ENCODE results near the gene IL17F. TPM values are rescaled to one million over a fixed set of nuclear protein-coding genes. Genes with fewer than 3 reads are reported as not detected.

Gene IL17F
- total RNA-seq, 1 donor from 2014 or later: not detected

DNA sequence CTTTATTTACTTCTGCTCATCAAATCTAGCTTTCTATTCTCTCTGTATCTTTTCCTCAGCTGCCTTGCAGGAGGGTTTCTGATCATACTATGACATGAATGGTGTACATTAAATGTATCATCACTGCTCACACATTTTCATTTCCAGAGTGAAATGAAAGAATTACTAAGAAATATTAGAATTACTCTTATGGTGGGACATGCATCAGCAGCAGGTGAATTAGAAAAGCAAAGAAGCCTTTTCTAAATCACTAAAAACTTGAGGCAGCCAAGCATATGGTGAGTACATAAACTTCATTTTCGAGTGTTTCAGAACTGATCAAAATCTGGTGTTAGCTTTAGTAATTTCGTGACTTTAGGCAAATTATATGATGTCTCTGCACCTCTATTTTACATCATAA, 34.5 kb downstream of the IL17F start:
- H3K4me3 ChIP-seq (ENCODE audit: insufficient read depth, low read depth, low read length): no peak overlapping the region
- Mint-ChIP-seq H3K36me3 (ENCODE audit: low read depth, unreplicated experiment) (no peaks in the 10 kb centered on the region), H3K27ac (ENCODE audit: unreplicated experiment) (no peak overlapping the region), H3K27me3 (ENCODE audit: low read depth, unreplicated experiment) (peaks cover 13% of the 10 kb centered on the region), H3K9me3 (ENCODE audit: unreplicated experiment) (peaks cover 6% of the 10 kb centered on the region), H3K4me3 (ENCODE audit: unreplicated experiment) (no peak overlapping the region), H3K4me1 (ENCODE audit: low read depth, unreplicated experiment) (no peaks in the 10 kb centered on the region)
- H3K36me3 ChIP-seq (ENCODE audit: insufficient read depth, low read length): no peaks in the 10 kb centered on the region
- H3K27me3 ChIP-seq (ENCODE audit: insufficient read depth, low read length): peaks cover 2% of the 10 kb centered on the region
- no peak for DNase-seq (ENCODE audit: low read depth)
- H3K4me1 ChIP-seq (ENCODE audit: insufficient read depth, low read length): no peaks in the 10 kb centered on the region
- no peak overlapping the region for H3K4me2 ChIP-seq (ENCODE audit: low read length)
- FAIRE-seq: no peak
- H3K9ac ChIP-seq (ENCODE audit: low read length): no peak overlapping the region
- H3K79me2 ChIP-seq (ENCODE audit: insufficient read depth, low read length): no peaks in the 10 kb centered on the region
- TF ChIP-seq, protein P1, sequence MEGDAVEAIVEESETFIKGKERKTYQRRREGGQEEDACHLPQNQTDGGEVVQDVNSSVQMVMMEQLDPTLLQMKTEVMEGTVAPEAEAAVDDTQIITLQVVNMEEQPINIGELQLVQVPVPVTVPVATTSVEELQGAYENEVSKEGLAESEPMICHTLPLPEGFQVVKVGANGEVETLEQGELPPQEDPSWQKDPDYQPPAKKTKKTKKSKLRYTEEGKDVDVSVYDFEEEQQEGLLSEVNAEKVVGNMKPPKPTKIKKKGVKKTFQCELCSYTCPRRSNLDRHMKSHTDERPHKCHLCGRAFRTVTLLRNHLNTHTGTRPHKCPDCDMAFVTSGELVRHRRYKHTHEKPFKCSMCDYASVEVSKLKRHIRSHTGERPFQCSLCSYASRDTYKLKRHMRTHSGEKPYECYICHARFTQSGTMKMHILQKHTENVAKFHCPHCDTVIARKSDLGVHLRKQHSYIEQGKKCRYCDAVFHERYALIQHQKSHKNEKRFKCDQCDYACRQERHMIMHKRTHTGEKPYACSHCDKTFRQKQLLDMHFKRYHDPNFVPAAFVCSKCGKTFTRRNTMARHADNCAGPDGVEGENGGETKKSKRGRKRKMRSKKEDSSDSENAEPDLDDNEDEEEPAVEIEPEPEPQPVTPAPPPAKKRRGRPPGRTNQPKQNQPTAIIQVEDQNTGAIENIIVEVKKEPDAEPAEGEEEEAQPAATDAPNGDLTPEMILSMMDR (IDR thresholded peaks at IDR 0.05; ENCODE audit: insufficient read depth, low read depth, low read length): no peak
- TF ChIP-seq EZH2 (IDR thresholded peaks at IDR 0.05; ENCODE audit: insufficient read depth, low read length): no peak
- no peak overlapping the region for H2AFZ ChIP-seq (ENCODE audit: low read depth, low read length)
- H4K20me1 ChIP-seq (ENCODE audit: insufficient read depth, low read length): no peaks in the 10 kb centered on the region
- no peaks in the 10 kb centered on the region for H3K9me3 ChIP-seq (ENCODE audit: insufficient read depth, low read depth, low read length)
- H3K27ac ChIP-seq (ENCODE audit: low read depth, low read length): no peak overlapping the region

DNA sequence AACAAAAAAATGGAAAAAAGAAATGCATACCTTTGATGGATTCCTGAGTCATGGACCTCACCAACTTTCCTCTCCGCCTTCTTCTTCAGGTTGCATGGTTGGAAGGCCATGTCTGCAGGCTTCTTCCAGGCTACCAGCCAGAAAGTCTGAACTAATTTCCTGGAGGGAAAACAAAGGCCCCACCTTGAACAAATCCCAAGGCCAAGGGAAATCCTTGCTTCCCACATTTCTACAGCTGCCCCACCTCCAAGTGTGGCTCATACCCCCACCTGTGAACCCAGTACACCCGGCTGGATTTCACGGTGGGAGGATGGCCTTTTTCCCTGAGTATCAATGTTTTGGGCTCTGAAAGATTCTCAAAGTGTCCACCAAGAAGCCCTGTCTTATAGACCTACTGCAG, 35.7 kb downstream of the IL17F start:
- DNase-seq (ENCODE audit: low read depth) (no peak), FAIRE-seq (no peak)
- Mint-ChIP-seq H3K36me3 (ENCODE audit: low read depth, unreplicated experiment) (no peaks in the 10 kb centered on the region), H3K4me3 (ENCODE audit: unreplicated experiment) (no peak overlapping the region), H3K9me3 (ENCODE audit: unreplicated experiment) (peaks cover 6% of the 10 kb centered on the region), H3K27me3 (ENCODE audit: low read depth, unreplicated experiment) (peaks cover 13% of the 10 kb centered on the region), H3K27ac (ENCODE audit: unreplicated experiment) (no peak overlapping the region), H3K4me1 (ENCODE audit: low read depth, unreplicated experiment) (no peaks in the 10 kb centered on the region)
- Histone ChIP-seq H3K79me2 (ENCODE audit: insufficient read depth, low read length) (no peaks in the 10 kb centered on the region), H3K9ac (ENCODE audit: low read length) (no peak overlapping the region), H3K9me3 (ENCODE audit: insufficient read depth, low read depth, low read length) (no peaks in the 10 kb centered on the region), H2AFZ (ENCODE audit: low read depth, low read length) (no peak overlapping the region), H3K36me3 (ENCODE audit: insufficient read depth, low read length) (no peaks in the 10 kb centered on the region), H3K27ac (ENCODE audit: low read depth, low read length) (no peak overlapping the region), H3K4me2 (ENCODE audit: low read length) (no peak overlapping the region), H3K4me1 (ENCODE audit: insufficient read depth, low read length) (no peaks in the 10 kb centered on the region), H3K27me3 (ENCODE audit: insufficient read depth, low read length) (no peaks in the 10 kb centered on the region), H4K20me1 (ENCODE audit: insufficient read depth, low read length) (no peaks in the 10 kb centered on the region), H3K4me3 (ENCODE audit: insufficient read depth, low read depth, low read length) (no peak overlapping the region)
- TF ChIP-seq, protein P1 (IDR thresholded peaks at IDR 0.05; ENCODE audit: insufficient read depth, low read depth, low read length): no peak
- TF ChIP-seq EZH2 (IDR thresholded peaks at IDR 0.05; ENCODE audit: insufficient read depth, low read length): no peak

DNA sequence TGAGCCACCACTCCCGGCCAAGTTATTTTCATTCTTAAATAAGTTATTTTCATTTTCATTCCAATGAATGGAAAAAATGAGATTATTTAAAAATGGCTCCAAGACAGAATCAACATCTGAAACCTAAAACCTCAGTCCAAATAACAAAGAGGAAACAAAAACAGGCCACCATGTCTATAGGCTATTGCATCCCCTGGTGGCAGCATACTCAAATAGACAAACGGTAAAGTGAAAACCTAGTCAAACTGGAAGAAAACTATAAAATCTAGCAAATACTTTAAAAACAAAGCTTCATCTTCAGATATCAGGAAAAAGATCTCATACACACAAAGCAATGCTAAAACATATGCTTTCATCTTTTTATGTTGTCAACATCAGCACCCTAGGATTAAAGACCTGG, 37.2 kb downstream of the IL17F start:
- no peaks in the 10 kb centered on the region for H3K36me3 ChIP-seq (ENCODE audit: insufficient read depth, low read length)
- no peak overlapping the region for H3K9ac ChIP-seq (ENCODE audit: low read length)
- no peaks in the 10 kb centered on the region for H3K4me1 ChIP-seq (ENCODE audit: insufficient read depth, low read length)
- DNase-seq (ENCODE audit: low read depth) (no peak), FAIRE-seq (no peak)
- TF ChIP-seq EZH2 (IDR thresholded peaks at IDR 0.05; ENCODE audit: insufficient read depth, low read length): no peak
- TF ChIP-seq, protein P1 (IDR thresholded peaks at IDR 0.05; ENCODE audit: insufficient read depth, low read depth, low read length): no peak
- H3K9me3 ChIP-seq (ENCODE audit: insufficient read depth, low read depth, low read length): no peaks in the 10 kb centered on the region
- Mint-ChIP-seq H3K9me3 (ENCODE audit: unreplicated experiment) (peaks cover 6% of the 10 kb centered on the region), H3K27me3 (ENCODE audit: low read depth, unreplicated experiment) (peaks cover 6% of the 10 kb centered on the region), H3K27ac (ENCODE audit: unreplicated experiment) (no peak overlapping the region), H3K4me1 (ENCODE audit: low read depth, unreplicated experiment) (no peaks in the 10 kb centered on the region), H3K36me3 (ENCODE audit: low read depth, unreplicated experiment) (no peaks in the 10 kb centered on the region), H3K4me3 (ENCODE audit: unreplicated experiment) (no peak overlapping the region)
- H2AFZ ChIP-seq (ENCODE audit: low read depth, low read length): no peak overlapping the region
- no peak overlapping the region for H3K4me2 ChIP-seq (ENCODE audit: low read length)
- no peak overlapping the region for H3K4me3 ChIP-seq (ENCODE audit: insufficient read depth, low read depth, low read length)
- H3K27me3 ChIP-seq (ENCODE audit: insufficient read depth, low read length): no peaks in the 10 kb centered on the region
- H3K27ac ChIP-seq (ENCODE audit: low read depth, low read length): no peak overlapping the region
- no peaks in the 10 kb centered on the region for H4K20me1 ChIP-seq (ENCODE audit: insufficient read depth, low read length)
- no peaks in the 10 kb centered on the region for H3K79me2 ChIP-seq (ENCODE audit: insufficient read depth, low read length)

Data from astrocyte (in vitro differentiated cells and primary cell).